Prostate gland (tissue), 2 donors: ENCODE data around the gene RCVRN.

Experiments used
- POLR2AphosphoS5 ChIP-seq: sonication (generic); formaldehyde crosslinking; IDR thresholded peaks from one replicate; pipeline ENCODE4 v1.6.1; 2017; ENCODE audit warnings: antibody characterized with exemption
- TF ChIP-seq, protein P1 (sequence below), 4 experiments: fragments of 200-600 bp in 2 of 4; fragments of 450-650 bp in 2 of 4; sonication (generic) in 2 of 4; IDR thresholded peaks; 1 replicate in 3 of 4; 2 replicates in 1 of 4; pipeline ENCODE4 v1.5.1; 2016 to 2019; ENCODE audit warnings: antibody characterized with exemption in 4 of 4, mild to moderate bottlenecking in 2 of 4, moderate library complexity in 2 of 4

DNA sequence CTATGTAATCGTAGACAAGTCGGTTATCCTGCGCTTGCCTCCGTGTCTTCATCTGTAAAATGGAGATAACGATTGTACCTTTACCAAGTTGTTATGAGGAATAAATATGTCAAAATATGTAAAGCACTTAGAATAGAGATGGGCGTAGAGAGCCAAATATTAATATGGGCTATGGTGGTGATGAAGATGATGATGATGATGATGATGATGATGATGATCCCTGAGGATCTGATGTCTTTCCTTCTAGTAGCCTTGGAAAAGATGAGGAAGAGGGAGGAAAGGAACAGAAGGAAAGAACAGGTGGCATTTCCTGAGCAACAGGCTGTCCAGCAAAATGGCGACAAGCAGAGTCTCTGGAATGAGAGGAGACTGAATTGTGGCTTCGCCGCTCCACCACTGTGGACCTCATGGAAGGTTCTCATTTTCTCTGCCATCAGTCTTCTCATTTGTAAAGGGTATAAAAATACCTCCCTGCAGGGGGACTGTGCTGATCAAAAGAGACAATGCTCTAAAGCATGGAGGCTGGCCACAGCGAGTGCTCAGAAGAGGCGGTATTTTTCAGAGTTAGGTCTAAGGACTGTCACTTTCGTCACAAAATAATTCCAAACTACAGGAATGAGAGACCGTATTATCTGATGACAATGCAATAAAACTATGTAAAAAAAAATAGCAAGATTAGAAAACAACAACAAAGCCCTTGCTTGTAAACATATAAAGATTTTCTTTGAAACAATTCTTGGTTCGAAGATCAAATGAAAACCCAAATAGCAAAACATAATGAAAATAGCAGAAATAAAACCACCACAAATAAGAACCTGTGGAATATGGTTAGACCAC lies 17.2 kb upstream of the RCVRN start:
- no peak for TF ChIP-seq POLR2AphosphoS5
- TF ChIP-seq, protein P1, sequence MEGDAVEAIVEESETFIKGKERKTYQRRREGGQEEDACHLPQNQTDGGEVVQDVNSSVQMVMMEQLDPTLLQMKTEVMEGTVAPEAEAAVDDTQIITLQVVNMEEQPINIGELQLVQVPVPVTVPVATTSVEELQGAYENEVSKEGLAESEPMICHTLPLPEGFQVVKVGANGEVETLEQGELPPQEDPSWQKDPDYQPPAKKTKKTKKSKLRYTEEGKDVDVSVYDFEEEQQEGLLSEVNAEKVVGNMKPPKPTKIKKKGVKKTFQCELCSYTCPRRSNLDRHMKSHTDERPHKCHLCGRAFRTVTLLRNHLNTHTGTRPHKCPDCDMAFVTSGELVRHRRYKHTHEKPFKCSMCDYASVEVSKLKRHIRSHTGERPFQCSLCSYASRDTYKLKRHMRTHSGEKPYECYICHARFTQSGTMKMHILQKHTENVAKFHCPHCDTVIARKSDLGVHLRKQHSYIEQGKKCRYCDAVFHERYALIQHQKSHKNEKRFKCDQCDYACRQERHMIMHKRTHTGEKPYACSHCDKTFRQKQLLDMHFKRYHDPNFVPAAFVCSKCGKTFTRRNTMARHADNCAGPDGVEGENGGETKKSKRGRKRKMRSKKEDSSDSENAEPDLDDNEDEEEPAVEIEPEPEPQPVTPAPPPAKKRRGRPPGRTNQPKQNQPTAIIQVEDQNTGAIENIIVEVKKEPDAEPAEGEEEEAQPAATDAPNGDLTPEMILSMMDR (IDR thresholded peaks at IDR 0.05) = no peak
